Hematopoietic multipotent progenitor cell treated with erythropoietin and hydrocortisone succinate and interleukin-3 and kit ligand, for 8 days (in vitro differentiated cells): ENCODE data around the gene CXorf49B.
"Not testable (repeated sequence)": the region's sequence is repeated elsewhere in the genome, so short reads cannot be mapped to it uniquely, and the experiment has no call there.

Source experiments
- DNase-seq: peaks from one replicate; pipeline ENCODE4 v3.0.0-alpha.2; 2015

The CXorf49B gene

DNA sequence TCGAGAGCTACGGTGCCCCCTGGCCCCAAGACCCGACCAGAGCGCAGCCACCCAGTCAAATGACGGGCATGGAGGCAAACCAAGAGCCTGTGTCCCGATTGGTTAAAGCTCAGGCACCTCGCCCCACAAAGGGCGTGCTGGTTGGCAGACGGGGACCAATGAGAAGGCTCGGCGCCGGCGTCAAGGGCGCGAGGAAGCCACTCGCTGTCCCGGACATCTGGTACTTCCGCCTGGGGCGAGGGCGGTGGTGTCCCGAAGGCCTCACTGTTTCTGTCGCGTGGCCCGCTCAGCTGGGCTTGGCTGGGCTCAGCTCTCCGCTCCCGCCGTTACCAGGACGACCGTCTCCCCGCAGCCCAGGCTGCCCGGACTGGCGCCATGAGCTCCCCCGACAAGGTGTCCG is at the start of gene CXorf49B:
TSS of gene CXorf49B (plus strand) at position 301 of the 400 bp plus-strand sequence. CDS start at position 376, 75 bp downstream.
- DNase-seq: not testable (repeated sequence)

- DNase-seq: not testable (repeated sequence)
These were observed 49.1 kb upstream of the CXorf49B start for GRCh38 chrX:71714064-71714463.

DNA sequence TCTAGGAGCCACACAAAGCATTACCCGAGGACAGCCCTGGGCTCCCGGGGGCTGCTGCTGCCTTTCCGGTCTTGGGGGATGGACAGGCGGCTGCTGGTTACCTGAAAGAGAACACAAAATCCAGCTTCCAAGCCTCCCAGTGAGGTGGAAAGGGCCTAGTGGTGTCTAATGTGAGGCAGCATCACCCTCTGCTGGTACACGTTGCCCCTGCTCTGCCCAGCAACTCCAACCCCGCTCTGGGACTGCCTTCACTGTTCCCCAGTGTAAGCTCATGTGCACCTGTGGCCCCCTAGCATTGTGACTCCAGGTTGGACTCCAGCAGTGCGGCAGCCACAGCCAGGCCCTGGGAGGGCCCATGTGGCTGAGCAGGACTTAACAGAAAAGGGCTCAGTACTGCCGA is 47.6 kb upstream of the CXorf49B start:
- not testable (repeated sequence) for DNase-seq

GRCh38 chrX:71716323-71716722 is 46.8 kb upstream of the CXorf49B start:
- DNase-seq: not testable (repeated sequence)

GRCh38 chrX:71718185-71718584 is 45.0 kb upstream of the CXorf49B start, which contains the start of gene CXorf49:
CXorf49 (minus strand) TSS chrX:71718285; CDS start chrX:71718151, 134 bp downstream.
- DNase-seq: not testable (repeated sequence)

- not testable (repeated sequence) for DNase-seq
These were observed 44.0 kb upstream of the CXorf49B start for GRCh38 chrX:71719195-71719594.

GRCh38 chrX:71720289-71720886 is 42.8 kb upstream of the CXorf49B start:
- DNase-seq: not testable (repeated sequence)

DNA sequence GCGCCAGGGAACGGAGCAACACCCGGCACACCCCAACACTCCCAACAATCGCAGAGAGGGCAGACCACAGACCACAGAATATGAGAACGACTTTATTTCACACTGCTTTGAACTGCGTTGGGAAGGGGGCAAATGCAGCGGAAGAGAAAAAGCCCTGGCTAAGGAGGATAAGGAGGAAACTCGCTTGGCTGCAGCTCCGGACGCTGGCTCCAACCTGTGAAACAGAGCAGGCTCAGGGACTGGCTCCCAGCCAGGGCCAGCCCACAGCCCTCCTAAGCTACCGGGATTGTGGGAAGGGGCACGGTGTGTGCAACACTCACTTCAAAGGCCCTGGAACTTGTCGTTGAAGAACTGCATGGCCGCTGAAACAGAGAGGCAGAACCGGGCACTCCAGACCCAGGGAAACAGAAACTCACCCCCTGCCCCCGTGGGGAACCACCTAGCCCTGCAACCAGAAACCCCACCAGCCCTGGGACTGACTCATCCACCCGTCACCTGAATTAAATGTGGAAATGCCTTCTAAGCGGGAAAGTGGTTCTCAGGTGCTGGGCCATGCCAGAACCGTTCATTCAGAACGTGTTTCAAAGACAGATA is 2.4 kb upstream of the CXorf49B start:
- DNase-seq: not testable (repeated sequence)

DNA sequence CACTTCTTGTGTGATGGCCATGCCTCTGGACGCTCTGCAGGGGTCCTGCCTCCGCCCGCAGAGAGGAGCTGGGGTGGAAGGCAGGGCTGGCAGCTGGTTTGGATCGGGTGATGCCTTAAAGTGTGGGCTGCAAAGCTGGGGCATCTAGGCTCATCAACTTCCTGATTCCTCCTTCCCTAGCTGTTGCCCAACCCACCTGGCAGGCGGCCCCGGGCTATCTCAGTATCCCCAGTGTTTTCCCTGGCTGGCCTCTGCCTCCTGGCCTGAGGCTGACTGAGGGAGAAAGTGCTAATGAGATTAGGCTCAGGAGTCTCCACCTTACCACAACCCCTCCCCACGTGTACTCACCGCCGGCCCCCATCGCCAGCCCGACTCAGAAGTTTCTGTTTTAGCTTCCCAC is 1.7 kb downstream of the CXorf49B start:
- DNase-seq: not testable (repeated sequence)

DNA sequence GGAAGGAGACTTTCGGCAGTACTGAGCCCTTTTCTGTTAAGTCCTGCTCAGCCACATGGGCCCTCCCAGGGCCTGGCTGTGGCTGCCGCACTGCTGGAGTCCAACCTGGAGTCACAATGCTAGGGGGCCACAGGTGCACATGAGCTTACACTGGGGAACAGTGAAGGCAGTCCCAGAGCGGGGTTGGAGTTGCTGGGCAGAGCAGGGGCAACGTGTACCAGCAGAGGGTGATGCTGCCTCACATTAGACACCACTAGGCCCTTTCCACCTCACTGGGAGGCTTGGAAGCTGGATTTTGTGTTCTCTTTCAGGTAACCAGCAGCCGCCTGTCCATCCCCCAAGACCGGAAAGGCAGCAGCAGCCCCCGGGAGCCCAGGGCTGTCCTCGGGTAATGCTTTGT is 2.5 kb downstream of the CXorf49B start:
- DNase-seq: not testable (repeated sequence)

GRCh38 chrX:71767134-71767533 is 4.0 kb downstream of the CXorf49B start:
- not testable (repeated sequence) for DNase-seq

DNA sequence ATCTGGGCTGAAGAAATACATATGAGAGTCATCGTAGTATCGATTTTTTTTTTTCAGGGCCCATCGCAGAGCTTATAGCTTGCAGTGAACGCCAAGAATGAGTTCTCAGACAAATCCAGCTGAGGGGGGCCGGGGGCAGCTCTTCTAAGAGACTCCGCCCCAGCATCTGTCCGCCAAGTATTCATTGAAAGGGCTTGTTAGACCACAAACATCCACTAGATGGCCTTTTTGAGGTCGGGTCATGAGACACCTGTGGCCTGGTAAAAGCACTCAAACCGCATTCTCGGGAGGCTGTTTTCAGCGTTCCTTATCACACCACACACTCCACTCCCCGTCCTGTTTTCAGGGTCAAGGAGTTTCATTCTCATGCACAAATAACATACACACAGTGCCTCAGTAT is 15.2 kb downstream of the CXorf49B start:
- not testable (repeated sequence) for DNase-seq

- DNase-seq: not testable (repeated sequence)
These were observed 19.2 kb downstream of the CXorf49B start for GRCh38 chrX:71782225-71782949.

- not testable (repeated sequence) for DNase-seq
These were observed 19.8 kb downstream of the CXorf49B start for GRCh38 chrX:71782950-71783299.

DNA sequence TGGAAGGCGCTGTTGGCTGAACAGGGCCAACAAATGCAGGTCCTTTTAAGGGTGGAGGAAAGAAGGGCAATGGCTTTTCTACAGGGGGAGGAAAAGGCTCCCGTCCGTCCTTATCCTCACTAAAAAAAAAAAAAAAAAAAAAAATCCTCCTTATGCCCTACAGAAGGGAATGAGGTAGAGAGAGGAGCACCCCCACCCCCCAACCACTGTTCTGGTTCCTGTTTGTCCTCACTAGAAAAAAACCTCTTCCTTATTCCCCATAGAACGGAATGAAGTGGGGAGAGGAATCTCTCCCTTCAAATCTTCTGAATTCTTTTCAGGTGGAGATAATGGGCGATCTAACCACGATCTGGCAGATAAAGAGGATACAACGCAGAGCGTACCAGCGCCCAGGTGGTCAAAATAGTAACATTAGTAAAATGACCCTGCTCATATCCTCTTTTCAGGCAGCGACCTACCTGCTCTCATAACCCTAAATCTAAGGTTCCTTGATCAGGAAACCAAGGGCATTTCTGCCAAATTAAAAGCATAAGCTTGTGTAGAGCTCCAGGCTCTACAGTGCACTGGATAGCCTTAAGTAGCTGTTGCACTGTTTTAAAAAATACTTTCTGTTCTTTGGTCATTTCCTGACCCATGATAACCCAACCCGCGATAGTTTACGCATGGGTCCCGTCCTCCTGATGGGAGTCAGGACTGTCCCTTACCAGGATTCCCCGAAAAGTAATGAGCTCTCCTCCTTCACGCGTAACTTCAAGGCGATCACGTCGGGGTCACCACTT is 20.6 kb downstream of the CXorf49B start:
- not testable (repeated sequence) for DNase-seq

GRCh38 chrX:71784348-71784983 is 21.3 kb downstream of the CXorf49B start:
- not testable (repeated sequence) for DNase-seq

DNA sequence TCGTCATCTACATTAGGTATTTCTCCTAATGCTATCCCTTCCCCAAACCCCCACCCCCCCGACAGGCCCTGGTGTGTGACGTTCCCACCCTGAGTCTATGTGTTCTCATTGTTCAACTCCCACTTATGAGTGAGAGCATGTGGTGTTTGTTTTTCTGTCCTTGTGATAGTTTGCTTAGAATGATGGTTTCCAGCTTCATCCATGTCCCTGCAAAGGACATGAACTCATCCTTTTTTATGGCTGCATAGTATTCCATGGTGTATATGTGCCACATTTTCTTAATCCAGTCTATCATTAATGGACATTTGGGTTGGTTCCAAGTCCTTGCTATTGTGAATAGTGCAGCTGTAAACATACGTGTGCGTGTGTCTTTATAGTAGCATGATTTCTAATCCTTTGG is 43.3 kb downstream of the CXorf49B start:
- DNase-seq: not testable (repeated sequence)

GRCh38 chrX:71809886-71810285 is 46.7 kb downstream of the CXorf49B start:
- DNase-seq: no peak

- DNase-seq: no peak
These were observed 51.2 kb downstream of the CXorf49B start for GRCh38 chrX:71814123-71814912.

DNA sequence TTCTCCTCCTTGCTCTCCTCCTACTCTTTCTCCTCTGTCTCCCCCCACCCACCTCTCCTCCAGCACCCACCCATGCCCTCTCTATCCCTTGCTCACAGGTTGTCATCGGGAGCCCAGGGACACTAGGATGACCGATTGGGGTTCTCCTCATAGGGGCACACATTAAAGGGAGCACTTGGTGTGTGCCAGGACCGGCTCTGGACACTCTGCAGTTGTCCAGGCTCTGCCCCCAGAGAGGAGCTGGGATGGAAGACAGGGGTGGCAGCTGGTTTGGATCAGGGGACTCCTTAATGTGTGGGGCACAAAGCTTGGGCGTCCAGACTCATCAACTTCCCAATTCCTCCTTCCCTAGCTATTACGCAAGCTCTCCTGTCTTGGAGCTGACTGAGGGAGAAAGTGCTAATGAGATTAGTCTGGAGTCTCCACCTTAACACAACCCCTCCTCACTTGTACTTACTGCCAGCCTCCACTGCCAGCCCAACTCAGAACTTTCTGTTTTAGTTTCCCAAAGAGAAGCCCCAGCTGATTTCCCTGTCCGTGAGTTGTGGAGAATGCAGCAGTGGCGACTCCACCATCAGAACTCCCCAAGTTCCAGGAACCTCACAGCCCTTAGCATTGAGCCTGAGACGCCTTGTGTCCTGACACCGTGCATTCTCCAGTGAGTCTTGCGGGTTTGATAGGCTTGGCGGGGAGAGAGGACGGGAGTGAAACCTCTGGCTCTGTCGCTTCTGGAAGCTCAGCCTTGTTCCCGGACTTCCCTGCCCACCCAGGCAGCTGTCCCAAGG is 52.2 kb downstream of the CXorf49B start:
- DNase-seq: no peak

- no peak for DNase-seq
These were observed 52.7 kb downstream of the CXorf49B start for GRCh38 chrX:71815906-71816156.
